IMR-90 (cell line): ENCODE results near the gene CFC1B.
"Not testable (repeated sequence)": the region's sequence is repeated elsewhere in the genome, so short reads cannot be mapped to it uniquely, and the experiment has no call there.

Experiments
- BHLHE40 ChIP-seq: fragments of 150-350 bp; IDR thresholded peaks from 2 replicates; pipeline ENCODE4 v1.6.1; 2016; ENCODE audit warnings: mild to moderate bottlenecking, low read depth, low read length
- CEBPB ChIP-seq: IDR thresholded peaks from 2 replicates; pipeline ENCODE4 v1.6.1; 2012; ENCODE audit warnings: low read depth, low read length, improper control_type of control experiment
- MAFK ChIP-seq: IDR thresholded peaks from 2 replicates; pipeline ENCODE4 v1.6.1; 2012; ENCODE audit warnings: low read depth, low read length, improper control_type of control experiment
- MAZ ChIP-seq: IDR thresholded peaks from 2 replicates; pipeline ENCODE4 v1.6.1; 2012; ENCODE audit warnings: low read depth, mild to moderate bottlenecking, low read length, improper control_type of control experiment, moderate library complexity, borderline replicate concordance
- MXI1 ChIP-seq: IDR thresholded peaks from 2 replicates; pipeline ENCODE4 v1.6.1; 2012; ENCODE audit warnings: low read depth, mild to moderate bottlenecking, low read length, moderate library complexity, borderline replicate concordance
- NFE2L2 ChIP-seq: fragments of 150-350 bp; IDR thresholded peaks from 2 replicates; pipeline ENCODE4 v1.6.1; 2016; ENCODE audit warnings: low read depth, mild to moderate bottlenecking, low read length
- POLR2A ChIP-seq: IDR thresholded peaks from 2 replicates; pipeline ENCODE4 v1.6.1; 2012; ENCODE audit warnings: mild to moderate bottlenecking, low read depth, low read length
- RAD21 ChIP-seq: IDR thresholded peaks from 2 replicates; pipeline ENCODE4 v1.6.1; 2012; ENCODE audit warnings: low read length, improper control_type of control experiment
- RFX5 ChIP-seq: IDR thresholded peaks from 2 replicates; pipeline ENCODE4 v1.8.0; 2012; ENCODE audit warnings: low read depth, mild to moderate bottlenecking, low read length, moderate library complexity
- SMC3 ChIP-seq: fragments of 150-350 bp; IDR thresholded peaks from 2 replicates; pipeline ENCODE4 v1.6.1; 2016; ENCODE audit warnings: low read depth, mild to moderate bottlenecking, antibody characterized with exemption, low read length, moderate library complexity
- TF ChIP-seq, protein P1 (sequence below): conservative IDR thresholded peaks from 2 replicates; pipeline ENCODE4 v1.5.1; 2012; ENCODE audit warnings: mild to moderate bottlenecking, low read depth, low read length, improper control_type of control experiment
- TF ChIP-seq, protein P2 (sequence below): fragments of 150-350 bp; IDR thresholded peaks from 2 replicates; pipeline ENCODE4 v1.6.1; 2017; ENCODE audit warnings: mild to moderate bottlenecking, antibody characterized with exemption, low read length, low read depth

DNA sequence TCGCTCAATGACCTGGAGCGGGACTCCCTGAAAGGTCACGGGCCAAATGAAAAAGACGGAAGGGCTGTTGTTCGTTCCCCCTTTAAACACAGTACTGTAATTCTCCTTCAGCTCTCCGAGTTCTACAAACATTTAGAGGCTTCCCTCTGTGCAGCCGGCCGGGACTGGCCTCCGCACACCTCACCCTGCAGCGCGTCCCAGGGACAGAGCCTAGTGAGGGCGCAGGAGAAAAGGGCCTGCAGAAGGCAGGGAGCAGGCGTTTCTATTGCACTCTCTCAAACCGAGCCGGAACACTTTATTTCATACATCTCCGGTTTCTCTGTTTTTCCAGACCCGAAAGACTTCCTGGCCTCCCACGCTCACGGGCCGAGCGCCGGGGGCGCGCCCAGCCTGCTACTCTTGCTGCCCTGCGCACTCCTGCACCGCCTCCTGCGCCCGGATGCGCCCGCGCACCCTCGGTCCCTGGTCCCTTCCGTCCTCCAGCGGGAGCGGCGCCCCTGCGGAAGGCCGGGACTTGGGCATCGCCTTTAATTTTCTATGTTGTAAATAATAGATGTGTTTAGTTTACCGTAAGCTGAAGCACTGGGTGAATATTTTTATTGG, 6.4 kb downstream of the CFC1B start:
- TF ChIP-seq, protein P1, sequence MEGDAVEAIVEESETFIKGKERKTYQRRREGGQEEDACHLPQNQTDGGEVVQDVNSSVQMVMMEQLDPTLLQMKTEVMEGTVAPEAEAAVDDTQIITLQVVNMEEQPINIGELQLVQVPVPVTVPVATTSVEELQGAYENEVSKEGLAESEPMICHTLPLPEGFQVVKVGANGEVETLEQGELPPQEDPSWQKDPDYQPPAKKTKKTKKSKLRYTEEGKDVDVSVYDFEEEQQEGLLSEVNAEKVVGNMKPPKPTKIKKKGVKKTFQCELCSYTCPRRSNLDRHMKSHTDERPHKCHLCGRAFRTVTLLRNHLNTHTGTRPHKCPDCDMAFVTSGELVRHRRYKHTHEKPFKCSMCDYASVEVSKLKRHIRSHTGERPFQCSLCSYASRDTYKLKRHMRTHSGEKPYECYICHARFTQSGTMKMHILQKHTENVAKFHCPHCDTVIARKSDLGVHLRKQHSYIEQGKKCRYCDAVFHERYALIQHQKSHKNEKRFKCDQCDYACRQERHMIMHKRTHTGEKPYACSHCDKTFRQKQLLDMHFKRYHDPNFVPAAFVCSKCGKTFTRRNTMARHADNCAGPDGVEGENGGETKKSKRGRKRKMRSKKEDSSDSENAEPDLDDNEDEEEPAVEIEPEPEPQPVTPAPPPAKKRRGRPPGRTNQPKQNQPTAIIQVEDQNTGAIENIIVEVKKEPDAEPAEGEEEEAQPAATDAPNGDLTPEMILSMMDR = not testable (repeated sequence)
- TF ChIP-seq POLR2A, MAFK, RAD21, SMC3, MAZ, MXI1, BHLHE40, RFX5, CEBPB, NFE2L2: not testable (repeated sequence)
- TF ChIP-seq, protein P2, sequence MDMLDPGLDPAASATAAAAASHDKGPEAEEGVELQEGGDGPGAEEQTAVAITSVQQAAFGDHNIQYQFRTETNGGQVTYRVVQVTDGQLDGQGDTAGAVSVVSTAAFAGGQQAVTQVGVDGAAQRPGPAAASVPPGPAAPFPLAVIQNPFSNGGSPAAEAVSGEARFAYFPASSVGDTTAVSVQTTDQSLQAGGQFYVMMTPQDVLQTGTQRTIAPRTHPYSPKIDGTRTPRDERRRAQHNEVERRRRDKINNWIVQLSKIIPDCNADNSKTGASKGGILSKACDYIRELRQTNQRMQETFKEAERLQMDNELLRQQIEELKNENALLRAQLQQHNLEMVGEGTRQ = not testable (repeated sequence)
